Left lung (tissue), 10 donors: ENCODE data around the gene PREPL. TPM values are rescaled to one million over a fixed set of nuclear protein-coding genes. Genes with fewer than 3 reads are reported as not detected.

Experiments used
- ATAC-seq: fragments of 200-7000 bp; cut with Tn5 transposase; one replicate; pipeline ENCODE4 v1.9.1; 2020; ENCODE audit warnings: moderate library complexity
- DNase-seq, 4 donors: peaks; one replicate each; pipeline ENCODE4 v3.0.0-alpha.2; 2013 to 2020
- H3K27ac ChIP-seq, 2 donors: fragments of 200-600 bp; sonication (generic) in 1 of 2; one replicate each; pipeline versions ENCODE4 v1.5.0 to v1.8.0; 2020 to 2021
- H3K27me3 ChIP-seq, 2 donors: fragments of 200-600 bp; sonication (generic) in 1 of 2; one replicate each; pipeline versions ENCODE4 v1.5.0 to v1.8.0; 2020 to 2021
- H3K36me3 ChIP-seq, 2 donors: fragments of 200-600 bp; sonication (generic) in 1 of 2; one replicate each; pipeline versions ENCODE4 v1.5.0 to v1.8.0; 2020 to 2021
- H3K4me1 ChIP-seq, 2 donors: fragments of 200-600 bp; one replicate each; pipeline ENCODE4 v1.8.0; 2021
- H3K4me3 ChIP-seq, 2 donors: fragments of 200-600 bp; sonication (generic) in 1 of 2; one replicate each; pipeline versions ENCODE4 v1.5.0 to v1.8.0; 2020 to 2021; ENCODE audit warnings: mild to moderate bottlenecking in 1 of 2
- H3K9me3 ChIP-seq, 2 donors: fragments of 200-600 bp; sonication (generic) in 1 of 2; one replicate each; pipeline versions ENCODE4 v1.5.0 to v1.8.0; 2020 to 2021
- CTCF ChIP-seq, 2 donors: fragments of 200-600 bp; sonication (generic) in 1 of 2; IDR thresholded peaks; one replicate each; pipeline versions ENCODE4 v1.5.0 to v1.8.0; 2021; ENCODE audit warnings: antibody characterized with exemption in 2 of 2
- intact Hi-C, 2 donors: fragments of 100-400 bp; cut with DNase I; formaldehyde crosslinking; loops; one replicate each; pipeline versions ENCODE4 v1.11.2 to v1.14.2; 2022
- polyA plus RNA-seq, 6 donors: library from polyadenylated mRNA; unstranded; fragments of 120-200 nt; gene quantifications; one replicate each; pipeline ENCODE4 v1.2.1, GENCODE V29; 2013; ENCODE audit not compliant: insufficient read length in 6 of 6
- total RNA-seq, 2 donors: library from RNA; stranded (reverse); fragmentation: NEBNext Ultra II Directional; extraction: Animal tissue kit (Norgen Biotek cat#: 25700); gene quantifications; one replicate each; pipeline ENCODE4 v1.2.1, GENCODE V29; 2021
- donor health status: DM: no; HTN: yes; CAD: no.
- donor health status: DM: no; HTN: no; CAD: no.

PREPL gene
- total and polyA plus RNA-seq, 8 donors: 46.0 to 116 (median 90.5) TPM

- Histone ChIP-seq H3K27me3 (no peaks in the 10 kb centered on the region), H3K4me3 (no peak overlapping the region), H3K4me1 (no peaks in the 10 kb centered on the region), H3K36me3 (no peaks in the 10 kb centered on the region), H3K9me3 (no peaks in the 10 kb centered on the region), H3K27ac (no peak overlapping the region)
- no peak for TF ChIP-seq CTCF (IDR thresholded peaks at IDR 0.05)
- ATAC-seq (no peak), DNase-seq (no peak)
- intact Hi-C loops: no loop called here
Observed at GRCh38 chr2:44301111-44301510, 60.2 kb downstream of the PREPL start.

- ATAC-seq (no peak), DNase-seq (no peak)
- no peaks in the 10 kb centered on the region for H3K4me1 ChIP-seq
- H3K27me3 ChIP-seq: no peaks in the 10 kb centered on the region
- H3K9me3 ChIP-seq: no peaks in the 10 kb centered on the region
- H3K27ac ChIP-seq: no peak overlapping the region
- intact Hi-C loops: no loop called here
- H3K4me3 ChIP-seq: no peak overlapping the region
- TF ChIP-seq CTCF (IDR thresholded peaks at IDR 0.05): no peak
- H3K36me3 ChIP-seq: no peaks in the 10 kb centered on the region
Observed at GRCh38 chr2:44299635-44300034, 61.7 kb downstream of the PREPL start.

- intact Hi-C loops: no loop called here
- Histone ChIP-seq H3K9me3 (no peaks in the 10 kb centered on the region), H3K27ac (no peak overlapping the region), H3K4me1 (no peaks in the 10 kb centered on the region), H3K27me3 (no peaks in the 10 kb centered on the region), H3K36me3 (no peaks in the 10 kb centered on the region), H3K4me3 (no peak overlapping the region)
- ATAC-seq (no peak), DNase-seq (no peak)
- no peak for TF ChIP-seq CTCF (IDR thresholded peaks at IDR 0.05)
Observed at GRCh38 chr2:44297431-44297830, 63.9 kb downstream of the PREPL start.

GRCh38 chr2:44296653-44297052 lies 64.6 kb downstream of the PREPL start:
- intact Hi-C loops: no loop called here

GRCh38 chr2:44295633-44296359 lies 65.5 kb downstream of the PREPL start:
- intact Hi-C loops: no loop called here
- H3K4me3 ChIP-seq: no peak overlapping the region
- peak in 1 of 4 donors; percentile 26 for DNase-seq
- H3K27me3 ChIP-seq: no peaks in the 10 kb centered on the region
- H3K9me3 ChIP-seq: no peaks in the 10 kb centered on the region
- no peak for TF ChIP-seq CTCF (IDR thresholded peaks at IDR 0.05)
- H3K4me1 ChIP-seq: peaks cover 0 to 12% of the 10 kb centered on the region in 2 donors
- no peak for ATAC-seq
- H3K27ac ChIP-seq: no peak overlapping the region
- H3K36me3 ChIP-seq: no peaks in the 10 kb centered on the region

More at GRCh38 chr2:44296653-44297052, 64.6 kb downstream of the PREPL start:
- ATAC-seq (no peak), DNase-seq (no peak)
- no peaks in the 10 kb centered on the region for H3K36me3 ChIP-seq
- no peaks in the 10 kb centered on the region for H3K9me3 ChIP-seq
- no peak for TF ChIP-seq CTCF (IDR thresholded peaks at IDR 0.05)
- H3K4me1 ChIP-seq: peaks cover 0 to 5% of the 10 kb centered on the region in 2 donors
- no peak overlapping the region for H3K4me3 ChIP-seq
- no peaks in the 10 kb centered on the region for H3K27me3 ChIP-seq
- H3K27ac ChIP-seq: no peak overlapping the region
